HL-60 (cell line): ENCODE measurements around the gene ITPR3.

Experiments
- DNase-seq, 2 experiments: peaks; one replicate each; pipeline ENCODE4 v3.0.0-alpha.2; 2010 to 2020; ENCODE audit warnings: low read depth in 1 of 2, low spot score in 1 of 2
- H3K27ac ChIP-seq: fragments of 250-450 bp; sonication (Bioruptor Pico); replicated peaks from 2 replicates; pipeline ENCODE4 v1.5.1; 2020; ENCODE audit warnings: mild to moderate bottlenecking, moderate library complexity
- H3K27me3 ChIP-seq: fragments of 250-450 bp; sonication (Bioruptor Pico); 2 replicates; pipeline ENCODE4 v1.5.1; 2021; ENCODE audit warnings: mild to moderate bottlenecking, moderate library complexity; ENCODE audit not compliant: insufficient read depth, poor library complexity, severe bottlenecking
- H3K4me3 ChIP-seq: replicated peaks from 2 replicates; pipeline ENCODE4 v1.5.1; 2011; ENCODE audit warnings: mild to moderate bottlenecking, control low read depth, low read length; ENCODE audit not compliant: insufficient read depth
- GABPA ChIP-seq: IDR thresholded peaks from 2 replicates; pipeline ENCODE4 v1.6.1; 2012; ENCODE audit warnings: low read depth
- POLR2AphosphoS5 ChIP-seq: IDR thresholded peaks from 2 replicates; pipeline ENCODE4 v1.6.1; 2012; ENCODE audit warnings: low read depth
- SPI1 ChIP-seq: IDR thresholded peaks from 2 replicates; pipeline ENCODE4 v1.6.1; 2012; ENCODE audit warnings: low read depth, mild to moderate bottlenecking, borderline replicate concordance
- TF ChIP-seq, protein P1 (sequence below): IDR thresholded peaks from one replicate; pipeline ENCODE4 v1.5.1; 2011; ENCODE audit warnings: low read length, control low read depth, inconsistent platforms; ENCODE audit not compliant: insufficient read depth
- TF ChIP-seq, protein P2 (sequence below): IDR thresholded peaks from 2 replicates; pipeline ENCODE4 v1.6.1; 2012; ENCODE audit warnings: low read depth; ENCODE audit not compliant: insufficient replicate concordance

ITPR3 gene

DNA sequence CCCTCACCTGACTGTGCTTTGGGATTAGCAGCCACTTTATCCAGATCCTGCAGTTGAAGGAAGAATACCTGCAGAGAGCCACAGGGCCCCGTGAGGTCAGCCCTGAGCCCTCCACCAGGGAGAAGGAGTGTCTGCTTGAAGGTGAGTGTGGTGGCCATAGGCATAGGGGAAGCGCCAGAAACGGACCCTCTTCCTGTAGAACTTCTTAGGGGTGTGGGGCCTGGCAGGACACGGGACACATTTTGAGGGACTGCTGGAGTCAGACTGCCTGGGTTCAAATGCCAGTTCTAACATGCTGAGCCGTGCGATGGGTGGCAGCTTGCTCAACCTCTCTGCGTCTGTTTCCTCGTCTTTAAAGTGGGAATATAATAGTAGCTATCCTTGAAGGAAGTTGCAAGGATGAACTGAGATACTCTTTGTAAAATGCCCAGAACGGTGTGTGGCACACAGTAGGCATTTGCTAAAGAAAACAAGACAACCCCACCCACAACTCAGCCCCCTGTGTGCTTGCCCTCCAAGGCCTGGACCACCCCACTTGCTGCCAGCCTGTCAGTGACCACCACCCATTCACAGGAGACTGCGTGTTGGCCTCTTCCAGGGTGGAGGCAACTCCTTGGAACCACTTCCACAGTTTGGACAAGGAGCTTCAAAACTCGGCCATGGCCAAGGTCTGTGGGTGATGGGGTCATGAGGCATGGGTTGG lies 36.3 kb upstream of the ITPR3 start:
- TF ChIP-seq POLR2AphosphoS5 (no peak), SPI1 (no peak), GABPA (no peak)
- TF ChIP-seq, protein P1, sequence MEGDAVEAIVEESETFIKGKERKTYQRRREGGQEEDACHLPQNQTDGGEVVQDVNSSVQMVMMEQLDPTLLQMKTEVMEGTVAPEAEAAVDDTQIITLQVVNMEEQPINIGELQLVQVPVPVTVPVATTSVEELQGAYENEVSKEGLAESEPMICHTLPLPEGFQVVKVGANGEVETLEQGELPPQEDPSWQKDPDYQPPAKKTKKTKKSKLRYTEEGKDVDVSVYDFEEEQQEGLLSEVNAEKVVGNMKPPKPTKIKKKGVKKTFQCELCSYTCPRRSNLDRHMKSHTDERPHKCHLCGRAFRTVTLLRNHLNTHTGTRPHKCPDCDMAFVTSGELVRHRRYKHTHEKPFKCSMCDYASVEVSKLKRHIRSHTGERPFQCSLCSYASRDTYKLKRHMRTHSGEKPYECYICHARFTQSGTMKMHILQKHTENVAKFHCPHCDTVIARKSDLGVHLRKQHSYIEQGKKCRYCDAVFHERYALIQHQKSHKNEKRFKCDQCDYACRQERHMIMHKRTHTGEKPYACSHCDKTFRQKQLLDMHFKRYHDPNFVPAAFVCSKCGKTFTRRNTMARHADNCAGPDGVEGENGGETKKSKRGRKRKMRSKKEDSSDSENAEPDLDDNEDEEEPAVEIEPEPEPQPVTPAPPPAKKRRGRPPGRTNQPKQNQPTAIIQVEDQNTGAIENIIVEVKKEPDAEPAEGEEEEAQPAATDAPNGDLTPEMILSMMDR: no peak
- TF ChIP-seq, protein P2, sequence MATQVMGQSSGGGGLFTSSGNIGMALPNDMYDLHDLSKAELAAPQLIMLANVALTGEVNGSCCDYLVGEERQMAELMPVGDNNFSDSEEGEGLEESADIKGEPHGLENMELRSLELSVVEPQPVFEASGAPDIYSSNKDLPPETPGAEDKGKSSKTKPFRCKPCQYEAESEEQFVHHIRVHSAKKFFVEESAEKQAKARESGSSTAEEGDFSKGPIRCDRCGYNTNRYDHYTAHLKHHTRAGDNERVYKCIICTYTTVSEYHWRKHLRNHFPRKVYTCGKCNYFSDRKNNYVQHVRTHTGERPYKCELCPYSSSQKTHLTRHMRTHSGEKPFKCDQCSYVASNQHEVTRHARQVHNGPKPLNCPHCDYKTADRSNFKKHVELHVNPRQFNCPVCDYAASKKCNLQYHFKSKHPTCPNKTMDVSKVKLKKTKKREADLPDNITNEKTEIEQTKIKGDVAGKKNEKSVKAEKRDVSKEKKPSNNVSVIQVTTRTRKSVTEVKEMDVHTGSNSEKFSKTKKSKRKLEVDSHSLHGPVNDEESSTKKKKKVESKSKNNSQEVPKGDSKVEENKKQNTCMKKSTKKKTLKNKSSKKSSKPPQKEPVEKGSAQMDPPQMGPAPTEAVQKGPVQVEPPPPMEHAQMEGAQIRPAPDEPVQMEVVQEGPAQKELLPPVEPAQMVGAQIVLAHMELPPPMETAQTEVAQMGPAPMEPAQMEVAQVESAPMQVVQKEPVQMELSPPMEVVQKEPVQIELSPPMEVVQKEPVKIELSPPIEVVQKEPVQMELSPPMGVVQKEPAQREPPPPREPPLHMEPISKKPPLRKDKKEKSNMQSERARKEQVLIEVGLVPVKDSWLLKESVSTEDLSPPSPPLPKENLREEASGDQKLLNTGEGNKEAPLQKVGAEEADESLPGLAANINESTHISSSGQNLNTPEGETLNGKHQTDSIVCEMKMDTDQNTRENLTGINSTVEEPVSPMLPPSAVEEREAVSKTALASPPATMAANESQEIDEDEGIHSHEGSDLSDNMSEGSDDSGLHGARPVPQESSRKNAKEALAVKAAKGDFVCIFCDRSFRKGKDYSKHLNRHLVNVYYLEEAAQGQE: no peak
- no peak overlapping the region for H3K4me3 ChIP-seq
- no peak overlapping the region for H3K27ac ChIP-seq

DNA sequence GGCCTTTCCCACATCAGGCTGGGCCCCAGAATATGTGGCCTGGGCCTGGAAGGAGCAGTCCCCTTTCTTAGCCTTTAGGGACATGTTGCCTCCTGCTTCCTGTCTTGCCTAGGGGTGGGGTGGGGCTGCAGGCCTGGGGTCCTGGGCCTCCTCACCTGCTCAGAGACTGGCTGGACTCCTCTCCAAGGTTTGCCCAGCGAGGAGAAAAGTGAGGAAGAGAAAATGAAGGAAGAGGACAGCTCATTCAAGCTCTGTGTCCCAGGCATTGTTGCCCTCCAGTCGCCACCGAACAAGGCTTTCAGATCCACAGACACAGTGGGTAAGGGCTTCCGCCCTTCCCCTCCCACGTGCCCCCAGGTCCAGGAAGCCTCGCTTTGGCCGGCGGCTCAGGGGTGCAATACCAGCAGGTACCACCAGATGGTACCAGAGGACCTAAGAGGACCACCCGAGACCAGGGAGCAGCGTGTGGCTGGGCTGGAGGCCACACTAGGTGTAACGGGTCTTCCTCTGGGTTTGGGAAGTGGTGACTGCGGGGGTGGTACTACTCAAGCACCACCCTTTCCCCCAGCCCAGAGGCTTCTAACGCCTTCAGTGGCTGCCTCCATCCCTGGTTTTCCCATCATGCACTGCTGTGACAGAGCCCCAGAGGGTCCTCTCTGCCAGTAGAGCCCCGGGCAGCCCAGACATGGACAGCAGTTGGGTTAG lies 35.6 kb upstream of the ITPR3 start:
- no peak for TF ChIP-seq GABPA
- TF ChIP-seq, protein P1: peak; percentile 86
- DNase-seq: peak; percentile 76 to 77
- Histone ChIP-seq H3K4me3 (peak overlapping the region; percentile 14), H3K27ac (no peak overlapping the region), H3K27me3 (no peaks in the 10 kb centered on the region)

More for the DNA sequence above, 36.3 kb upstream of the ITPR3 start:
- DNase-seq: no peak
- H3K27me3 ChIP-seq: no peaks in the 10 kb centered on the region

DNA sequence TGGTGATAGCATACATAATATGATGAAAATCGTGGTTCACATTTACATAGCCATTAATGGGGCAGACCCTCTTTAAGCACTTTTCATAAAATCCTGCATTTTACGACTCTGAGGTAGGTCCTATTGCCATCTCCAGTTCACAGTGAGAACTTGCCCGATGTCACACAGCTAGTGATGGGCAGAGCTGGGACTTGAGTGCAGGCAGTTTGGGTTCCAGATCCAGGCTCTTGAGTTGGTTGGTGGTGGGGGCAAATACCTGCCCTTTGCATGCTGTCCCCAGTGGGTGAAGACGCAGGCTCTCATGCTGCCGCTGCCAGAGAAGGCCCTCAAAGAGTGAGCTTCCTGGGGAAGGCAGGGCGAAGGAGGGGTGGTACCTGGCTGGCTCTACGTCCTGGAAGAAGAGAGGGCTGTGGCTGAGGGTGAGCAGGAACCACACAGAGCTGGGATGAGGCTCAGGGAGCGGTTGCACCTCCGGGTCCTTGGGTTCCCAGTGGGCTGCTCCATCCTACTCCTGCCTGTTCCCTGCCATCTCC lies 34.9 kb upstream of the ITPR3 start:
- TF ChIP-seq, protein P2: no peak
- TF ChIP-seq POLR2AphosphoS5 (no peak), GABPA (no peak), SPI1 (no peak)
- TF ChIP-seq, protein P1: no peak
- DNase-seq: no peak
- Histone ChIP-seq H3K4me3 (no peak overlapping the region), H3K27ac (no peak overlapping the region), H3K27me3 (no peaks in the 10 kb centered on the region)
